SK-N-SH treated with all-trans-retinoic acid at 6 μM for 48 hours (cell line): ENCODE measurements around the gene GRIK4.

ENCODE experiments used
- ATAC-seq: fragments of 200-7000 bp; cut with Tn5 transposase; 3 replicates; pipeline ENCODE4 v1.9.1; 2020; ENCODE audit warnings: mild to moderate bottlenecking, moderate library complexity
- ARNTL ChIP-seq: fragments of 450-650 bp; formaldehyde crosslinking; IDR thresholded peaks from 2 replicates; pipeline ENCODE4 v1.5.0; 2020; ENCODE audit warnings: low read depth, mild to moderate bottlenecking, moderate library complexity, borderline replicate concordance
- BACH2 ChIP-seq: fragments of 250-450 bp; sonication (Bioruptor Pico); IDR thresholded peaks from 2 replicates; pipeline ENCODE4 v1.9.0; 2021; ENCODE audit warnings: mild to moderate bottlenecking, borderline replicate concordance
- CSDC2 ChIP-seq: fragments of 250-450 bp; sonication (Bioruptor Pico); IDR thresholded peaks from 2 replicates; pipeline ENCODE4 v1.5.0; 2020; ENCODE audit warnings: mild to moderate bottlenecking, moderate library complexity
- CSRNP3 ChIP-seq: fragments of 250-450 bp; sonication (Bioruptor Pico); IDR thresholded peaks from 2 replicates; pipeline ENCODE4 v1.5.1; 2021; ENCODE audit warnings: mild to moderate bottlenecking, moderate library complexity
- ESRRG ChIP-seq: fragments of 250-450 bp; sonication (Bioruptor Pico); IDR thresholded peaks from 2 replicates; pipeline ENCODE4 v1.6.1; 2021; ENCODE audit warnings: mild to moderate bottlenecking
- GLIS3 ChIP-seq: fragments of 250-450 bp; sonication (Bioruptor Pico); IDR thresholded peaks from 2 replicates; pipeline ENCODE4 v1.5.0; 2020; ENCODE audit warnings: mild to moderate bottlenecking, moderate library complexity
- ISL1 ChIP-seq: fragments of 250-450 bp; sonication (Bioruptor Pico); IDR thresholded peaks from 2 replicates; pipeline ENCODE4 v2.1.2; 2022; ENCODE audit warnings: mild to moderate bottlenecking, moderate library complexity
- OSR1 ChIP-seq: fragments of 250-450 bp; sonication (Bioruptor Pico); IDR thresholded peaks from 2 replicates; pipeline ENCODE4 v1.8.0; 2022; ENCODE audit warnings: moderate library complexity, mild to moderate bottlenecking, inconsistent platforms
- PATZ1 ChIP-seq: fragments of 250-450 bp; sonication (Bioruptor Pico); IDR thresholded peaks from 2 replicates; pipeline ENCODE4 v1.8.0; 2020; ENCODE audit warnings: mild to moderate bottlenecking, moderate library complexity, borderline replicate concordance
- PPARA ChIP-seq: fragments of 250-450 bp; sonication (Bioruptor Pico); IDR thresholded peaks from 2 replicates; pipeline ENCODE4 v1.5.0; 2020; ENCODE audit warnings: mild to moderate bottlenecking, borderline replicate concordance
- RARB ChIP-seq: fragments of 250-450 bp; sonication (Bioruptor Pico); IDR thresholded peaks from 2 replicates; pipeline ENCODE4 v1.8.0; 2021; ENCODE audit warnings: mild to moderate bottlenecking, moderate library complexity
- SNAI2 ChIP-seq: fragments of 250-450 bp; sonication (Bioruptor Pico); IDR thresholded peaks from 2 replicates; pipeline ENCODE4 v1.5.0; 2020; ENCODE audit warnings: mild to moderate bottlenecking, moderate library complexity
- TCF4 ChIP-seq: fragments of 250-450 bp; sonication (Bioruptor Pico); IDR thresholded peaks from 2 replicates; pipeline ENCODE4 v1.8.0; 2021; ENCODE audit warnings: mild to moderate bottlenecking, moderate library complexity, borderline replicate concordance
- TOX ChIP-seq: fragments of 250-450 bp; sonication (Bioruptor Pico); IDR thresholded peaks from 2 replicates; pipeline ENCODE4 v1.8.0; 2021; ENCODE audit warnings: mild to moderate bottlenecking, moderate library complexity, borderline replicate concordance
- TSHZ2 ChIP-seq: fragments of 250-450 bp; sonication (Bioruptor Pico); IDR thresholded peaks from 2 replicates; pipeline ENCODE4 v1.5.0; 2020; ENCODE audit warnings: mild to moderate bottlenecking, moderate library complexity
- ZC3H10 ChIP-seq: fragments of 250-450 bp; sonication (Bioruptor Pico); IDR thresholded peaks from 2 replicates; pipeline ENCODE4 v1.5.1; 2021; ENCODE audit warnings: mild to moderate bottlenecking, moderate library complexity
- ZFP3 ChIP-seq: fragments of 250-450 bp; sonication (Bioruptor Pico); IDR thresholded peaks from 2 replicates; pipeline ENCODE4 v1.5.0; 2020; ENCODE audit warnings: mild to moderate bottlenecking, moderate library complexity
- ZFP30 ChIP-seq: fragments of 450-650 bp; formaldehyde crosslinking; IDR thresholded peaks from 2 replicates; pipeline ENCODE4 v1.5.0; 2022; ENCODE audit warnings: mild to moderate bottlenecking, moderate library complexity
- ZNF565 ChIP-seq: fragments of 450-650 bp; formaldehyde crosslinking; conservative IDR thresholded peaks from 2 replicates; pipeline ENCODE4 v1.5.0; 2020; ENCODE audit warnings: low read depth, mild to moderate bottlenecking, moderate library complexity
- ZNF70 ChIP-seq: fragments of 450-650 bp; formaldehyde crosslinking; IDR thresholded peaks from 2 replicates; pipeline ENCODE4 v1.5.0; 2020; ENCODE audit warnings: mild to moderate bottlenecking, moderate library complexity
- ZNF8 ChIP-seq: fragments of 450-650 bp; formaldehyde crosslinking; IDR thresholded peaks from 2 replicates; pipeline ENCODE4 v1.5.0; 2020; ENCODE audit warnings: mild to moderate bottlenecking, moderate library complexity
- TF ChIP-seq, protein P1 (sequence below): fragments of 250-450 bp; sonication (Bioruptor Pico); IDR thresholded peaks from 2 replicates; pipeline ENCODE4 v1.5.1; 2020; ENCODE audit warnings: low read depth, mild to moderate bottlenecking, moderate library complexity

The GRIK4 gene

GRCh38 chr11:120929090-120929489, 417.5 kb downstream of the GRIK4 start:
- no peak for TF ChIP-seq ZFP30
- TF ChIP-seq OSR1 (CRISPR knock-in tag) = no peak
- TF ChIP-seq ZNF70 (CRISPR knock-in tag) = no peak
- TF ChIP-seq ISL1 = no peak
- TF ChIP-seq, protein P1, sequence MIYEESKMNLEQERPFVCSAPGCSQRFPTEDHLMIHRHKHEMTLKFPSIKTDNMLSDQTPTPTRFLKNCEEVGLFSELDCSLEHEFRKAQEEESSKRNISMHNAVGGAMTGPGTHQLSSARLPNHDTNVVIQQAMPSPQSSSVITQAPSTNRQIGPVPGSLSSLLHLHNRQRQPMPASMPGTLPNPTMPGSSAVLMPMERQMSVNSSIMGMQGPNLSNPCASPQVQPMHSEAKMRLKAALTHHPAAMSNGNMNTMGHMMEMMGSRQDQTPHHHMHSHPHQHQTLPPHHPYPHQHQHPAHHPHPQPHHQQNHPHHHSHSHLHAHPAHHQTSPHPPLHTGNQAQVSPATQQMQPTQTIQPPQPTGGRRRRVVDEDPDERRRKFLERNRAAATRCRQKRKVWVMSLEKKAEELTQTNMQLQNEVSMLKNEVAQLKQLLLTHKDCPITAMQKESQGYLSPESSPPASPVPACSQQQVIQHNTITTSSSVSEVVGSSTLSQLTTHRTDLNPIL (CRISPR knock-in tag) = no peak
- no peak for TF ChIP-seq SNAI2 (CRISPR knock-in tag)
- no peak for TF ChIP-seq TOX
- TF ChIP-seq ESRRG (CRISPR knock-in tag) = no peak
- TF ChIP-seq GLIS3 (CRISPR knock-in tag) = no peak
- no peak for TF ChIP-seq ZNF565 (CRISPR knock-in tag)
- no peak for TF ChIP-seq PPARA (CRISPR knock-in tag)
- TF ChIP-seq BACH2 (CRISPR knock-in tag) = no peak
- no peak for TF ChIP-seq PATZ1
- TF ChIP-seq TCF4 (CRISPR knock-in tag) = no peak
- no peak for TF ChIP-seq CSDC2 (CRISPR knock-in tag)
- TF ChIP-seq ZFP3 = no peak
- ATAC-seq = no peak

- peak; percentile 77 for ATAC-seq
- TF ChIP-seq PPARA (CRISPR knock-in tag) (no peak), PATZ1 (no peak), CSDC2 (CRISPR knock-in tag) (no peak)
Observed at GRCh38 chr11:120929664-120930154, 418.2 kb downstream of the GRIK4 start.

GRCh38 chr11:120931057-120931779, 419.7 kb downstream of the GRIK4 start:
- no peak for TF ChIP-seq ESRRG (CRISPR knock-in tag)
- TF ChIP-seq PATZ1 = no peak
- no peak for TF ChIP-seq ZC3H10 (CRISPR knock-in tag)
- TF ChIP-seq ZNF8 = no peak
- no peak for TF ChIP-seq CSDC2 (CRISPR knock-in tag)
- no peak for TF ChIP-seq ZNF565 (CRISPR knock-in tag)
- TF ChIP-seq ISL1 = no peak
- TF ChIP-seq OSR1 (CRISPR knock-in tag) = no peak
- TF ChIP-seq TSHZ2 (CRISPR knock-in tag) = no peak
- no peak for TF ChIP-seq GLIS3 (CRISPR knock-in tag)
- TF ChIP-seq RARB (CRISPR knock-in tag) = no peak
- TF ChIP-seq ZNF70 (CRISPR knock-in tag) = no peak
- TF ChIP-seq ARNTL (CRISPR knock-in tag) = no peak
- TF ChIP-seq PPARA (CRISPR knock-in tag) = no peak
- TF ChIP-seq, protein P1 (CRISPR knock-in tag) = no peak
- TF ChIP-seq TCF4 (CRISPR knock-in tag) = no peak
- TF ChIP-seq CSRNP3 (CRISPR knock-in tag) = no peak
- ATAC-seq = no peak
